Mesenchymal stem cell (in vitro differentiated cells and primary cell): Measurements from ENCODE around the gene COX18.

Experiments used
- DNase-seq: peaks from one replicate; pipeline ENCODE4 v3.0.0-alpha.2; 2013
- H2AFZ ChIP-seq: one replicate; pipeline ENCODE4 v1.6.1; 2013; ENCODE audit warnings: low read depth, mild to moderate bottlenecking, control low read depth, inconsistent platforms, low read length, moderate library complexity
- H2AK5ac ChIP-seq: 2 replicates; pipeline ENCODE4 v1.6.1; 2013; ENCODE audit warnings: low read length, moderate library complexity, mild to moderate bottlenecking, inconsistent platforms; ENCODE audit not compliant: severe bottlenecking
- H2BK120ac ChIP-seq: one replicate; pipeline ENCODE4 v1.6.1; 2013; ENCODE audit warnings: low read depth, mild to moderate bottlenecking, inconsistent platforms, low read length, moderate library complexity
- H2BK12ac ChIP-seq, 2 experiments: one replicate each; pipeline ENCODE4 v1.6.1; 2013; ENCODE audit warnings: inconsistent platforms in 2 of 2, low read length in 2 of 2, mild to moderate bottlenecking in 2 of 2, moderate library complexity in 2 of 2, control low read depth in 1 of 2
- H2BK15ac ChIP-seq: one replicate; pipeline ENCODE4 v1.6.1; 2013; ENCODE audit warnings: mild to moderate bottlenecking, low read depth, inconsistent platforms; ENCODE audit not compliant: poor library complexity, severe bottlenecking
- H2BK5ac ChIP-seq: 2 replicates; pipeline ENCODE4 v1.6.1; 2013; ENCODE audit warnings: low read depth, mild to moderate bottlenecking, low read length, control low read depth, inconsistent platforms; ENCODE audit not compliant: poor library complexity, severe bottlenecking
- H3K14ac ChIP-seq, 2 experiments: one replicate each; pipeline ENCODE4 v1.6.1; 2013; ENCODE audit warnings: inconsistent platforms in 2 of 2, low read length in 2 of 2, control low read depth in 1 of 2, mild to moderate bottlenecking in 1 of 2, moderate library complexity in 1 of 2
- H3K18ac ChIP-seq, 2 experiments: one replicate each; pipeline ENCODE4 v1.6.1; 2013; ENCODE audit warnings: inconsistent platforms in 2 of 2, low read length in 2 of 2, control low read depth in 1 of 2, low read depth in 1 of 2, mild to moderate bottlenecking in 1 of 2
- H3K23ac ChIP-seq, 2 experiments: one replicate each; pipeline ENCODE4 v1.6.1; 2013; ENCODE audit warnings: inconsistent platforms in 2 of 2, low read length in 2 of 2, mild to moderate bottlenecking in 2 of 2, moderate library complexity in 2 of 2, control low read depth in 1 of 2
- H3K27ac ChIP-seq: 2 replicates; pipeline ENCODE4 v1.5.1; 2013; ENCODE audit warnings: mild to moderate bottlenecking, moderate library complexity, low read length, control low read depth, inconsistent platforms; ENCODE audit not compliant: poor library complexity, severe bottlenecking
- H3K27me3 ChIP-seq, 2 experiments: 2 replicates each; pipeline versions ENCODE4 v1.6.1 to v1.7.0; 2013; ENCODE audit warnings: low read length in 2 of 2, mild to moderate bottlenecking in 2 of 2, moderate library complexity in 2 of 2, control low read depth in 1 of 2, inconsistent platforms in 1 of 2; ENCODE audit not compliant: control insufficient read depth in 1 of 2, insufficient read depth in 1 of 2
- H3K36me3 ChIP-seq, 2 experiments: 2 replicates each; pipeline versions ENCODE4 v1.6.1 to v1.7.0; 2013; ENCODE audit warnings: low read length in 2 of 2, control low read depth in 1 of 2, inconsistent platforms in 1 of 2, low read depth in 1 of 2, mild to moderate bottlenecking in 1 of 2; ENCODE audit not compliant: insufficient read depth in 2 of 2, control insufficient read depth in 1 of 2
- H3K4ac ChIP-seq, 2 experiments: one replicate each; pipeline ENCODE4 v1.6.1; 2013; ENCODE audit warnings: inconsistent platforms in 2 of 2, low read length in 2 of 2, mild to moderate bottlenecking in 2 of 2, moderate library complexity in 2 of 2, control low read depth in 1 of 2, low read depth in 1 of 2
- H3K4me1 ChIP-seq: 2 replicates; pipeline ENCODE4 v1.6.1; 2013; ENCODE audit warnings: low read depth, low read length, control low read depth; ENCODE audit not compliant: control insufficient read depth, insufficient read depth
- H3K4me2 ChIP-seq: 2 replicates; pipeline ENCODE4 v1.6.1; 2013; ENCODE audit warnings: low read length, mild to moderate bottlenecking, inconsistent platforms; ENCODE audit not compliant: poor library complexity, severe bottlenecking
- H3K4me3 ChIP-seq, 2 experiments: 2 replicates each; pipeline versions ENCODE4 v1.5.1 to v1.7.0; 2013; ENCODE audit warnings: low read length in 2 of 2, mild to moderate bottlenecking in 2 of 2, control low read depth in 1 of 2, low read depth in 1 of 2; ENCODE audit not compliant: insufficient read depth in 1 of 2
- H3K79me1 ChIP-seq: replicated peaks from 2 replicates; pipeline ENCODE4 v1.6.1; 2013; ENCODE audit warnings: mild to moderate bottlenecking, control low read depth, low read length, inconsistent platforms; ENCODE audit not compliant: poor library complexity, severe bottlenecking
- H3K9ac ChIP-seq: 2 replicates; pipeline ENCODE4 v1.7.0; 2013; ENCODE audit warnings: mild to moderate bottlenecking, low read length, moderate library complexity
- H3K9me3 ChIP-seq: 2 replicates; pipeline ENCODE4 v1.7.0; 2013; ENCODE audit warnings: mild to moderate bottlenecking, low read length; ENCODE audit not compliant: control insufficient read depth
- H4K8ac ChIP-seq: one replicate; pipeline ENCODE4 v1.6.1; 2013; ENCODE audit warnings: inconsistent platforms, mild to moderate bottlenecking, low read length, moderate library complexity
- H4K91ac ChIP-seq: one replicate; pipeline ENCODE4 v1.6.1; 2013; ENCODE audit warnings: mild to moderate bottlenecking, low read length, inconsistent platforms
- WGBS: methylation state at CpG from one replicate; pipeline ENCODE4 v1.1.7; 2013; ENCODE audit warnings: mixed read lengths; 5-methylcytosine and 5-hydroxymethylcytosine counted together

The COX18 gene

GRCh38 chr4:73012673-73013072 lies 56.8 kb downstream of the COX18 start:
- Histone ChIP-seq H3K23ac (no peak overlapping the region), H4K8ac (no peak overlapping the region), H2BK120ac (no peak overlapping the region), H3K4ac (no peak overlapping the region), H3K36me3 (no peaks in the 10 kb centered on the region), H2BK12ac (no peak overlapping the region), H3K4me3 (no peak overlapping the region), H3K27ac (no peak overlapping the region), H4K91ac (no peak overlapping the region), H2BK15ac (no peak overlapping the region), H2AK5ac (no peak overlapping the region), H3K14ac (peak overlapping the region in 1 of 2 experiments; percentile 39), H3K4me1 (no peaks in the 10 kb centered on the region), H3K79me1 (no peaks in the 10 kb centered on the region), H3K27me3 (no peaks in the 10 kb centered on the region), H2BK5ac (no peak overlapping the region), H2AFZ (no peak overlapping the region), H3K9me3 (peaks cover 7% of the 10 kb centered on the region), H3K9ac (no peak overlapping the region), H3K18ac (no peak overlapping the region), H3K4me2 (no peak overlapping the region)
- DNase-seq, result no peak
- WGBS, result 93% methylated on average over 4 of the region's 4 CpGs

- Histone ChIP-seq H2BK120ac (no peak overlapping the region), H3K14ac (peak overlapping the region in 1 of 2 experiments; percentile 18), H3K18ac (no peak overlapping the region), H3K36me3 (no peaks in the 10 kb centered on the region), H3K23ac (no peak overlapping the region), H3K9me3 (peaks cover 7% of the 10 kb centered on the region), H2BK15ac (no peak overlapping the region), H3K4ac (no peak overlapping the region), H3K4me2 (no peak overlapping the region), H3K27ac (no peak overlapping the region), H3K79me1 (no peaks in the 10 kb centered on the region), H2AK5ac (no peak overlapping the region), H3K4me1 (no peaks in the 10 kb centered on the region), H4K8ac (no peak overlapping the region), H3K4me3 (no peak overlapping the region), H4K91ac (no peak overlapping the region), H2BK12ac (no peak overlapping the region), H2AFZ (no peak overlapping the region), H3K27me3 (peaks cover 0 to under 1% of the 10 kb centered on the region in 2 experiments), H3K9ac (no peak overlapping the region), H2BK5ac (no peak overlapping the region)
- DNase-seq, result no peak
- 87% methylated on average over 4 of the region's 4 CpGs for WGBS
Measured at GRCh38 chr4:73011629-73011985, 57.9 kb downstream of the COX18 start.

GRCh38 chr4:73010789-73011628 lies 58.5 kb downstream of the COX18 start:
- Histone ChIP-seq H3K36me3 (no peaks in the 10 kb centered on the region), H3K4me2 (no peak overlapping the region), H4K91ac (no peak overlapping the region), H3K27me3 (peaks cover 0 to 3% of the 10 kb centered on the region in 2 experiments), H3K27ac (no peak overlapping the region), H3K14ac (peak overlapping the region in 1 of 2 experiments; percentile 18), H3K23ac (peak overlapping the region in 1 of 2 experiments; percentile 56), H2BK15ac (no peak overlapping the region), H2AK5ac (no peak overlapping the region), H4K8ac (no peak overlapping the region), H3K79me1 (no peaks in the 10 kb centered on the region), H3K9me3 (peaks cover 7% of the 10 kb centered on the region), H2BK12ac (no peak overlapping the region), H3K9ac (no peak overlapping the region), H3K18ac (no peak overlapping the region), H2AFZ (no peak overlapping the region), H3K4me3 (no peak overlapping the region), H2BK5ac (no peak overlapping the region), H3K4me1 (no peaks in the 10 kb centered on the region), H3K4ac (no peak overlapping the region), H2BK120ac (no peak overlapping the region)
- WGBS, result 90% methylated on average over 3 of the region's 4 CpGs
- no peak for DNase-seq

GRCh38 chr4:73007526-73008100 lies 61.9 kb downstream of the COX18 start:
- no CpG with 5 or more reads among the region's 1 CpG for WGBS
- H2AK5ac ChIP-seq, result no peak overlapping the region
- H2BK5ac ChIP-seq, result no peak overlapping the region

More at GRCh38 chr4:73007526-73008100, 61.9 kb downstream of the COX18 start:
- H3K4me2 ChIP-seq, result no peak overlapping the region
- no peak overlapping the region for H3K27ac ChIP-seq
- H3K9ac ChIP-seq, result no peak overlapping the region
- no peak for DNase-seq
- H2BK120ac ChIP-seq, result no peak overlapping the region
- peaks cover 0 to 3% of the 10 kb centered on the region in 2 experiments for H3K27me3 ChIP-seq
- no peak overlapping the region for H2BK15ac ChIP-seq
- no peak overlapping the region for H3K4ac ChIP-seq
- H3K18ac ChIP-seq, result no peak overlapping the region
- no peaks in the 10 kb centered on the region for H3K4me1 ChIP-seq
- no peak overlapping the region for H4K91ac ChIP-seq
- no peak overlapping the region for H3K14ac ChIP-seq
- H4K8ac ChIP-seq, result no peak overlapping the region
- peaks cover 7% of the 10 kb centered on the region for H3K9me3 ChIP-seq
- H3K79me1 ChIP-seq, result no peaks in the 10 kb centered on the region
- no peak overlapping the region for H2BK12ac ChIP-seq
- no peak overlapping the region for H3K4me3 ChIP-seq
- no peak overlapping the region for H3K23ac ChIP-seq
- H3K36me3 ChIP-seq, result no peaks in the 10 kb centered on the region
- H2AFZ ChIP-seq, result no peak overlapping the region
